ENCODE results near the gene ZNF512B. TPM values are rescaled to one million over a fixed set of nuclear protein-coding genes. Genes with fewer than 3 reads are reported as not detected.
"Not testable (repeated sequence)": the region's sequence is repeated elsewhere in the genome, so short reads cannot be mapped to it uniquely, and the experiment has no call there.

Gene ZNF512B
- total and polyA plus RNA-seq, 2 experiments from 2014 or later: 6.1 to 28.8 TPM

DNA sequence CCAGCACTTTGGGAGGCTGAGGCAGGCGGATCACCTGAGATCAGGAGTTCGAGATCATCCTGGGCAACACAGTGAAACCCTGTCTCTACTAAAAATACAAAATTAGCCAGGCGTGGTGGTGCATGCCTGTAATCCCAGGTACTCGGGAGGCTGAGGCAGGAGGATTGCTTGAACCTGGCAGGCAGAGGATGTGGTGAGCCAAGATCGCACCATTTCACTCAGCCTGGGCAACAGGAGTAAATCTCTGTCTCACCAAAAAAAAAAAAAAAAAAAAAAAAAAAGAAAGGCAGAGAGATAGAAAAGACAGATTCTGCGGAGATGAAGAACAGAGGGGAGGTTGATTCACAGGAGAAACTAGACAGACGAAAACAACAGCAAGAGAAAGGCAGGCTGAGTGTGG, 6.8 kb upstream of the ZNF512B start:
- H3K9me3 Mint-ChIP-seq; H4K20me1 ChIP-seq (replicated peaks; ENCODE audit: insufficient read depth); DNase-seq (ENCODE audit: low spot score); H3K36me3 ChIP-seq (ENCODE audit: insufficient read depth); H3K27ac ChIP-seq (ENCODE audit: low read depth); ATAC-seq; H3K4me3 ChIP-seq; H2AFZ ChIP-seq; H3K4me2 ChIP-seq; H3K36me3 Mint-ChIP-seq (ENCODE audit: low read depth); H3K9me2 ChIP-seq (ENCODE audit: insufficient read depth); H3K27ac Mint-ChIP-seq; H3K79me2 ChIP-seq (replicated peaks; ENCODE audit: insufficient read depth): not testable (repeated sequence)
- peaks cover 34% of the 10 kb centered on the region for H3K4me1 Mint-ChIP-seq
- Histone ChIP-seq H3K4me1 (ENCODE audit: insufficient read depth) (peaks cover 12% of the 10 kb centered on the region; the same call in 1 of the 2 replicates), H3K27me3 (ENCODE audit: insufficient read depth) (peaks cover 15% of the 10 kb centered on the region), H3F3A (replicated peaks; ENCODE audit: low read depth) (peaks cover 23% of the 10 kb centered on the region)
- peaks cover 29% of the 10 kb centered on the region for H3K27me3 Mint-ChIP-seq (ENCODE audit: insufficient read depth, low read depth, poor library complexity)
- H3K4me3 Mint-ChIP-seq: 0 out of 3 replicates have a peak overlapping the region, but pooled peaks have one; percentile 3

DNA sequence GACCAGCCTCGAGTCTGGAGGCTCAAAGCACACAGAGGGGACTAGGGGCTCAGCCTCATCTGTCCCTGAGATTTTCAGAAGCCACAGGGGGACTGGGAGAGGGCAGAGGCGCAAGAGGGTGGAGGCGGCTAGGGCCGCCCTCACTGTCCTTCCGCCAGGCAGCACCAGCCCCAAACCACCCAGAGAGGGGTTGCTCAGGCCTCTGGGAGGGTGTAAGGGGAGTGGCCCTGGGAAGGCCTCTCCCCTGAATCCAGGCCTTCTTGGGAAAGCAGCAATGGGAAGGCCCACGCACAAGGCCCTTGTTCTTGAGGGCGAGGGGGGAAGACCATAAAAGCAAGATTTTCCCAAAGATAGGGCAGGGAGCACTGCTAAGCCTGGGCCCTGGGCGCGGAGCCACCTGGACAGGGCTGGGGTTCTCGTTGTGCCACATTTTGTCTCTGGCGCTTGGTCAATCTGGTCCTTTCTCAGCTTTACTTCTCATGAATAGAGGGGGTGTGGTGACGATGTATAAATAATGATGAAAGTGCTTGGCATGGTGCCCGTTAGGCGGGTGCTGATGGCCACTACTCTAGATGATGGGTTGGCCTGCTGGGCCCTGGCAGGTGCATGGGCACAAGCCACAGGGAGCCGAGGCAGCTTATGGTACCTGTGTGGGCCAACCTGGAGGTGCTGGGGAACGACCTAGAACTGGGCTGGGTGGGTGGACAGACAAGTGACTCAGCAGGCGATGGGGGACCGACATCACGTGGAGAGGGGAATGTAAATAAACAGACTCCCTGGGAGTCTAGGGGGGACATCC, 4.9 kb upstream of the ZNF512B start:
- Histone ChIP-seq H2AFZ (no peak overlapping the region), H3K4me2 (no peak overlapping the region; the same call in 1 of the 2 replicates), H3K4me3 (no peak overlapping the region), H3K9me2 (ENCODE audit: insufficient read depth) (no peaks in the 10 kb centered on the region), H3F3A (replicated peaks; ENCODE audit: low read depth) (peaks cover 19% of the 10 kb centered on the region), H3K27ac (ENCODE audit: low read depth) (no peak overlapping the region), H3K36me3 (ENCODE audit: insufficient read depth) (no peaks in the 10 kb centered on the region), H3K4me1 (ENCODE audit: insufficient read depth) (peaks cover 5% of the 10 kb centered on the region; the same call in 1 of the 2 replicates), H3K27me3 (ENCODE audit: insufficient read depth) (peaks cover 13% of the 10 kb centered on the region; the same call in 1 of the 2 replicates), H4K20me1 (replicated peaks; ENCODE audit: insufficient read depth) (no peaks in the 10 kb centered on the region), H3K79me2 (replicated peaks; ENCODE audit: insufficient read depth) (no peaks in the 10 kb centered on the region)
- H3K9me3 Mint-ChIP-seq: no peaks in the 10 kb centered on the region; the same call in 2 of the 3 replicates
- peak overlapping the region; percentile 17; the same call in 1 of the 3 replicates for H3K4me3 Mint-ChIP-seq
- TF ChIP-seq POLR2AphosphoS5 (IDR thresholded peaks at IDR 0.05; ENCODE audit: low read depth) (no peak), JUNB (IDR thresholded peaks at IDR 0.05; ENCODE audit: unreplicated experiment) (no peak), STAT1 (IDR thresholded peaks at IDR 0.05; ENCODE audit: unreplicated experiment) (no peak)
- TF ChIP-seq, protein P1, sequence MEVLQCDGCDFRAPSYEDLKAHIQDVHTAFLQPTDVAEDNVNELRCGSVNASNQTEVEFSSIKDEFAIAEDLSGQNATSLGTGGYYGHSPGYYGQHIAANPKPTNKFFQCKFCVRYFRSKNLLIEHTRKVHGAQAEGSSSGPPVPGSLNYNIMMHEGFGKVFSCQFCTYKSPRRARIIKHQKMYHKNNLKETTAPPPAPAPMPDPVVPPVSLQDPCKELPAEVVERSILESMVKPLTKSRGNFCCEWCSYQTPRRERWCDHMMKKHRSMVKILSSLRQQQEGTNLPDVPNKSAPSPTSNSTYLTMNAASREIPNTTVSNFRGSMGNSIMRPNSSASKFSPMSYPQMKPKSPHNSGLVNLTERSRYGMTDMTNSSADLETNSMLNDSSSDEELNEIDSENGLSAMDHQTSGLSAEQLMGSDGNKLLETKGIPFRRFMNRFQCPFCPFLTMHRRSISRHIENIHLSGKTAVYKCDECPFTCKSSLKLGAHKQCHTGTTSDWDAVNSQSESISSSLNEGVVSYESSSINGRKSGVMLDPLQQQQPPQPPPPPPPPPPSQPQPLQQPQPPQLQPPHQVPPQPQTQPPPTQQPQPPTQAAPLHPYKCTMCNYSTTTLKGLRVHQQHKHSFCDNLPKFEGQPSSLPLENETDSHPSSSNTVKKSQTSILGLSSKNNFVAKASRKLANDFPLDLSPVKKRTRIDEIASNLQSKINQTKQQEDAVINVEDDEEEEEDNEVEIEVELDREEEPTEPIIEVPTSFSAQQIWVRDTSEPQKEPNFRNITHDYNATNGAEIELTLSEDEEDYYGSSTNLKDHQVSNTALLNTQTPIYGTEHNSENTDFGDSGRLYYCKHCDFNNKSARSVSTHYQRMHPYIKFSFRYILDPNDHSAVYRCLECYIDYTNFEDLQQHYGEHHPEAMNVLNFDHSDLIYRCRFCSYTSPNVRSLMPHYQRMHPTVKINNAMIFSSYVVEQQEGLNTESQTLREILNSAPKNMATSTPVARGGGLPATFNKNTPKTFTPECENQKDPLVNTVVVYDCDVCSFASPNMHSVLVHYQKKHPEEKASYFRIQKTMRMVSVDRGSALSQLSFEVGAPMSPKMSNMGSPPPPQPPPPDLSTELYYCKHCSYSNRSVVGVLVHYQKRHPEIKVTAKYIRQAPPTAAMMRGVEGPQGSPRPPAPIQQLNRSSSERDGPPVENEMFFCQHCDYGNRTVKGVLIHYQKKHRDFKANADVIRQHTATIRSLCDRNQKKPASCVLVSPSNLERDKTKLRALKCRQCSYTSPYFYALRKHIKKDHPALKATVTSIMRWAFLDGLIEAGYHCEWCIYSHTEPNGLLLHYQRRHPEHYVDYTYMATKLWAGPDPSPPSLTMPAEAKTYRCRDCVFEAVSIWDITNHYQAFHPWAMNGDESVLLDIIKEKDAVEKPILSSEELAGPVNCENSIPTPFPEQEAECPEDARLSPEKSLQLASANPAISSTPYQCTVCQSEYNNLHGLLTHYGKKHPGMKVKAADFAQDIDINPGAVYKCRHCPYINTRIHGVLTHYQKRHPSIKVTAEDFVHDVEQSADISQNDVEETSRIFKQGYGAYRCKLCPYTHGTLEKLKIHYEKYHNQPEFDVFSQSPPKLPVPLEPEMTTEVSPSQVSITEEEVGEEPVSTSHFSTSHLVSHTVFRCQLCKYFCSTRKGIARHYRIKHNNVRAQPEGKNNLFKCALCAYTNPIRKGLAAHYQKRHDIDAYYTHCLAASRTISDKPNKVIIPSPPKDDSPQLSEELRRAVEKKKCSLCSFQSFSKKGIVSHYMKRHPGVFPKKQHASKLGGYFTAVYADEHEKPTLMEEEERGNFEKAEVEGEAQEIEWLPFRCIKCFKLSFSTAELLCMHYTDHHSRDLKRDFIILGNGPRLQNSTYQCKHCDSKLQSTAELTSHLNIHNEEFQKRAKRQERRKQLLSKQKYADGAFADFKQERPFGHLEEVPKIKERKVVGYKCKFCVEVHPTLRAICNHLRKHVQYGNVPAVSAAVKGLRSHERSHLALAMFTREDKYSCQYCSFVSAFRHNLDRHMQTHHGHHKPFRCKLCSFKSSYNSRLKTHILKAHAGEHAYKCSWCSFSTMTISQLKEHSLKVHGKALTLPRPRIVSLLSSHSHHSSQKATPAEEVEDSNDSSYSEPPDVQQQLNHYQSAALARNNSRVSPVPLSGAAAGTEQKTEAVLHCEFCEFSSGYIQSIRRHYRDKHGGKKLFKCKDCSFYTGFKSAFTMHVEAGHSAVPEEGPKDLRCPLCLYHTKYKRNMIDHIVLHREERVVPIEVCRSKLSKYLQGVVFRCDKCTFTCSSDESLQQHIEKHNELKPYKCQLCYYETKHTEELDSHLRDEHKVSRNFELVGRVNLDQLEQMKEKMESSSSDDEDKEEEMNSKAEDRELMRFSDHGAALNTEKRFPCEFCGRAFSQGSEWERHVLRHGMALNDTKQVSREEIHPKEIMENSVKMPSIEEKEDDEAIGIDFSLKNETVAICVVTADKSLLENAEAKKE (CRISPR knock-in tag; IDR thresholded peaks at IDR 0.05): no peak
- TF ChIP-seq, protein P2, sequence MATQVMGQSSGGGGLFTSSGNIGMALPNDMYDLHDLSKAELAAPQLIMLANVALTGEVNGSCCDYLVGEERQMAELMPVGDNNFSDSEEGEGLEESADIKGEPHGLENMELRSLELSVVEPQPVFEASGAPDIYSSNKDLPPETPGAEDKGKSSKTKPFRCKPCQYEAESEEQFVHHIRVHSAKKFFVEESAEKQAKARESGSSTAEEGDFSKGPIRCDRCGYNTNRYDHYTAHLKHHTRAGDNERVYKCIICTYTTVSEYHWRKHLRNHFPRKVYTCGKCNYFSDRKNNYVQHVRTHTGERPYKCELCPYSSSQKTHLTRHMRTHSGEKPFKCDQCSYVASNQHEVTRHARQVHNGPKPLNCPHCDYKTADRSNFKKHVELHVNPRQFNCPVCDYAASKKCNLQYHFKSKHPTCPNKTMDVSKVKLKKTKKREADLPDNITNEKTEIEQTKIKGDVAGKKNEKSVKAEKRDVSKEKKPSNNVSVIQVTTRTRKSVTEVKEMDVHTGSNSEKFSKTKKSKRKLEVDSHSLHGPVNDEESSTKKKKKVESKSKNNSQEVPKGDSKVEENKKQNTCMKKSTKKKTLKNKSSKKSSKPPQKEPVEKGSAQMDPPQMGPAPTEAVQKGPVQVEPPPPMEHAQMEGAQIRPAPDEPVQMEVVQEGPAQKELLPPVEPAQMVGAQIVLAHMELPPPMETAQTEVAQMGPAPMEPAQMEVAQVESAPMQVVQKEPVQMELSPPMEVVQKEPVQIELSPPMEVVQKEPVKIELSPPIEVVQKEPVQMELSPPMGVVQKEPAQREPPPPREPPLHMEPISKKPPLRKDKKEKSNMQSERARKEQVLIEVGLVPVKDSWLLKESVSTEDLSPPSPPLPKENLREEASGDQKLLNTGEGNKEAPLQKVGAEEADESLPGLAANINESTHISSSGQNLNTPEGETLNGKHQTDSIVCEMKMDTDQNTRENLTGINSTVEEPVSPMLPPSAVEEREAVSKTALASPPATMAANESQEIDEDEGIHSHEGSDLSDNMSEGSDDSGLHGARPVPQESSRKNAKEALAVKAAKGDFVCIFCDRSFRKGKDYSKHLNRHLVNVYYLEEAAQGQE (IDR thresholded peaks at IDR 0.05; ENCODE audit: unreplicated experiment): no peak
- no peaks in the 10 kb centered on the region; the same call in 2 of the 3 replicates for H3K36me3 Mint-ChIP-seq (ENCODE audit: low read depth)
- DNase-seq (ENCODE audit: low spot score) (no peak), ATAC-seq (no peak)
- H3K27me3 Mint-ChIP-seq (ENCODE audit: insufficient read depth, low read depth, poor library complexity): peaks cover 30% of the 10 kb centered on the region
- peaks cover 23% of the 10 kb centered on the region for H3K4me1 Mint-ChIP-seq
- no peak overlapping the region for H3K27ac Mint-ChIP-seq
